RCC 7860 (cell line): Measurements from ENCODE around the gene SLX1A.
A peak's percentile ranks its signal among the peaks of the same experiment; 100 is the strongest.
"Not testable (repeated sequence)": the region's sequence is repeated elsewhere in the genome, so short reads cannot be mapped to it uniquely, and the experiment has no call there.

Experiments
- DNase-seq: peaks from one replicate; pipeline ENCODE4 v3.0.0-alpha.2; 2015; ENCODE audit warnings: low spot score
- FAIRE-seq: peaks from 2 replicates; lab custom pipeline; 2012; peaks lifted over from hg19 to GRCh38; lab: Jason Lieb, UNC

Gene SLX1A

GRCh38 chr16:30193615-30194014 is at the start of gene SLX1A, which contains the start of gene BOLA2B:
TSS of gene SLX1A (plus strand) at chr16:30193875. CDS start at chr16:30194085, 210 bp downstream.
TSS of gene BOLA2B (minus strand) at chr16:30193666. CDS start at chr16:30193595, 71 bp downstream.
- not testable (repeated sequence) for DNase-seq

GRCh38 chr16:30144017-30144416 is 49.7 kb upstream of the SLX1A start:
- FAIRE-seq (no peak), DNase-seq (no peak)

More at GRCh38 chr16:30193615-30194014, at the start of gene SLX1A, which contains the start of gene BOLA2B:
- peak; percentile 92 for FAIRE-seq

DNA sequence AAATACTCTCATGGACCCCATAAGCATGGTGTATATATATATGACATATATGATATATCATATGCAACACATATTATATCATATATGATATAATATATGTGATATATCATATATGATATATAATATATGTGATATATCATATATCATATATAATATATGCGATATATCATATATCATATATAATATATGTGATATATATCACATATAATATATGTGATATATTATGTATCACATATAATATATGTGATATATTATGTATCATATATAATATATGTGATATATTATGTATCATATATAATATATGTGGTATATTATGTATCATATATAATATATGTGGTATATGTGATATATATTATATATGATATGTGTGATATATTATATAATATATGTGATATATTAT is 48.8 kb upstream of the SLX1A start:
- FAIRE-seq, result peak; percentile 79
- DNase-seq, result no peak

DNA sequence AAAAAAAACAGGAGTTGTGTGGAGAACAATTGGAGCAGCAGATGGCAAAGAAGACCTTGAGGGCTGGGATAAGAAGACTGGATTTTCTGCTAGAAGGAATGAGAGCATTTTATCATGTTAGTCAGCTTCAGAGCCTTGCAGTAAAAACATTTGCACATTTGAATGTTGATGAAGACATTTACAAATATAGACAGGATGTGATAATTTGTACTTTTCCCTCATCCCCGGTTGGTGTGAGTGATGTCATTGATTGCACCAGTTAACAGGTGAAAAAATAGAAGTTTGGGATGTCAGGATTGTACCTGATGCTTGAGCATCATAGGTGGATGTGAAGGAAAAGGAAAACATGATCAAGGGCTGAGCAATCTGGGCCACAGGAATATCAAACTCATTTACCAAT is 48.0 kb upstream of the SLX1A start:
- no peak for FAIRE-seq

DNA sequence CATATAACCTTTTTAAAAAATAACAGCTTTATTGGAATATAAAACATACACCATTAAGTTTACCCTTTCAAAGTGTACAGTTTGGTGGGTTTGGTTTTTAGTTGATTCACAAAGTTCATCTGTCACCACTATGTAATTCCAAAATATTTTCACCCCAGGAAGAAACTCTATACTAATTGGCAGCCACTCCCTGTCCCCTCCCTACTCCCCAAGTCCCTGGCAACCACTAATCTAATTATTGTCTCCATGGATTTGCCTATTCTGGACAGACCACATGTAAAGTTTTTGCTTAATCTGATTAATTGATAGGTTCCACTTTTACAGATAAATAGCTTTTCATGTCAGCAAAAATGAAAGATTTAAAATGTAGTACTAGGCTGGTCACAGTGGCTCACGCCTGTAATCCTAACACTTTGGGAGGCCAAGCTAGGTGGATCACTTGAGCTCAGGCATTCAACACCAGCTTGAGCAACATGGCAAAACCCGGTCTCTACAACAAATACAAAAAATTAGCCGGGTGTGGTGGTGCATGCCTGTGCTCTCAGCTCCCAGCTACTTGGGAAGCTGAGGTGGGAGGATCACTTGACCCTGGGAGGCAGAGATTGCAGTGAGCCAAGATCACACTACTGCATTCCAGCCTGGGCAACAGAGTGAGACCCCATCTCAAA is 45.7 kb upstream of the SLX1A start:
- DNase-seq, result no peak
- FAIRE-seq, result no peak

More for the DNA sequence above, 48.0 kb upstream of the SLX1A start:
- no peak for DNase-seq

DNA sequence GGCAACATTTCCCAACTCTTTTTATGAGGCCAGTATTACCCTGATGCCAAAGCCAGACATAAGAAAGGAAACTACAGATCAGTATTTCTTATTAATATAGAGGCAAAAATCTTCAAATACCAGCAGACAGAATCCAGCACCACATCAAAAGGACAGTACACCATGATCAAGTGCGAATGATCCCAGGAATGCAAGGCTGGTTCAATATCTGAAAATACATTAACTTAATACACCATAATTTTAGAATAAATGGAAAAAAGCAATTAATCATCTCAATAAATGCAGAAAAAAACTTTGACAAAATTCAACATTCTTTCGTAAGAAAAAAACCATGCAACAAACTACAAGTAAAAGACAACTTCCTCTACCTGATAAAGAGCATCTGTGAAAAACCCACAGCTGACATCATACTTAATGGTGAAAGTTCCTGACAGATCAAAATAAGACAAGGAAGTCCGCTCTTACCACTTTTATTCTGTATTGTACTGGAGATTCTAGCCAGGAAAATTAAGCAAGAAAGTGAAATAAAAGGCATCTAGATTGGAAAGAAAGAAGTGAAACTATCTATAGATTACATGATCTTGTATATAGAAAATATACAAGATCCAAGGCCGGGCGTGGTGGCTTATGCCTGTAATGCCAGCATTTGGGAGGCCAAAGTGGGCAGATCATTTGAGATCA is 44.3 kb upstream of the SLX1A start:
- no peak for FAIRE-seq
- no peak for DNase-seq

GRCh38 chr16:30151091-30151490 is 42.6 kb upstream of the SLX1A start:
- FAIRE-seq, result no peak
- DNase-seq, result no peak

GRCh38 chr16:30152517-30152916 is 41.2 kb upstream of the SLX1A start:
- DNase-seq (no peak), FAIRE-seq (no peak)

GRCh38 chr16:30155188-30155587 is 38.5 kb upstream of the SLX1A start:
- no peak for FAIRE-seq
- DNase-seq, result no peak

- DNase-seq (no peak), FAIRE-seq (no peak)
Observed at GRCh38 chr16:30157214-30157613, 36.5 kb upstream of the SLX1A start.

DNA sequence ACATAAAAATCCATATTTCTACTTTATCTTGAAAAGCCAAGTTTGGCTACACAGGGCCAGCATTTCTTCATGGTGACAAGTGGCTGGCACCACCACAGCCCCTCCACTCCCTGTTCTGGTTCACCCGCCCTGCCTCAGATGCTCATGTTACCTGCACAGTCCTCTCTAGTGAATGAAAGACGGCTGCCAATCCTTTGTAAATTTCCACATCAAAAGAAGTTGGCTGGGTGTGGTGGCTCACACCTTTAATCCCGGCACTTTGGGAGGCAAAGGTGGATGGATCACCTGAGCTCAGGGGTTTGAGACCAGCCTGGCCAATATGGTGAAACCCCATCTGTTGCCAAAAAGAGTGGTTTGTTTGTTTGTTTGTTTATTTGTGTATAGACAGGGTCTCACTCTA is 30.1 kb upstream of the SLX1A start:
- FAIRE-seq (no peak), DNase-seq (no peak)

DNA sequence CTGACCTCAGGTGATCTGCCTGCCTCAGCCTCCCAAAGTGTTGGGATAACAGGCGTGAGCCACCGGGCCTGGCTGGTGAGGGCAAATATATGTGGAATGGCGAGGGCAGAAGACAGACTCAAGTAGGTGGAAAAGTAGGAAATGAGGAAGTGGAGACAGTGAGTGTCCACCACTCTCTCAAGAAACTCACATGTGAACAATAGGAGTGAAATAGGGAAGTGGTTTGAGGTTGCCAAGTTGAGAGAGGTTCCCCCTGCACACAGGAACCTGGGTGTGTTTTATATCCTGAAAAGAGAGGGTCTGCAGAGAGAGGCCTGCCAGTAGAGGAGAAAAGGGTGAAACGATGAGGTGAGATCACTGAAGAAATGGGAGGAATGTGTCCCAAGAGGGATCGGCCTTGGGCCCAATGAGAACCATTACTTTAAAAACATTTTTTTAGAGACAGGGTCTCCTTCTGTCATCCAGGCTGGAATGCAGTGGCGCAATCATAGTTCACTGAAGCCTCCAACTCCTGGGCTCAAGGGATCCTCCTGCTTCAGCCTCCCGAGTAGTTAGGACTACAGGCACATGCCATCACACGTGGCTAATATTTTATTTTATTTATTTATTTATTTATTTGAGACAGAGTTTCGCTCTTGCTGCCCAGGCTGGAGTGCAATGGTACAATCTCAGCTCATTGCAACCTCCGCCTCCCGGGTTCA is 27.3 kb upstream of the SLX1A start:
- DNase-seq, result no peak

DNA sequence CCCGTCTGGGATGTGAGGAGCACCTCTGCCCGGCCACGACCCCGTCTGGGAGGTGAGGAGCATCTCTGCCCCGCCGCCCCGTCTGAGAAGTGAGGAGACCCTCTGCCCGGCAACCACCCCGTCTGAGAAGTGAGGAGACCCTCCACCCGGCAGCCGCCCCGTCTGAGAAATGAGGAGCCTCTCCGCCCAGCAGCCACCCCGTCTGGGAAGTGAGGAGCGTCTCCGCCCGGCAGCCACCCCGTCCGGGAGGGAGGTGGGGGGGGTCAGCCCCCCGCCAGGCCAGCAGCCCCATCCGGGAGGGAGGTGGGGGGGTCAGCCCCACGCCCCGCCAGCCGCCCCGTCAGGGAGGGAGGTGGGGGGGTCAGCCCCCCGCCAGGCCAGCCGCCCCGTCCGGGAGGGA is 24.9 kb upstream of the SLX1A start:
- FAIRE-seq, DNase-seq: not testable (repeated sequence)

More for the DNA sequence above, 27.3 kb upstream of the SLX1A start:
- FAIRE-seq, result no peak

GRCh38 chr16:30169416-30169815 is 24.3 kb upstream of the SLX1A start:
- not testable (repeated sequence) for FAIRE-seq, DNase-seq

DNA sequence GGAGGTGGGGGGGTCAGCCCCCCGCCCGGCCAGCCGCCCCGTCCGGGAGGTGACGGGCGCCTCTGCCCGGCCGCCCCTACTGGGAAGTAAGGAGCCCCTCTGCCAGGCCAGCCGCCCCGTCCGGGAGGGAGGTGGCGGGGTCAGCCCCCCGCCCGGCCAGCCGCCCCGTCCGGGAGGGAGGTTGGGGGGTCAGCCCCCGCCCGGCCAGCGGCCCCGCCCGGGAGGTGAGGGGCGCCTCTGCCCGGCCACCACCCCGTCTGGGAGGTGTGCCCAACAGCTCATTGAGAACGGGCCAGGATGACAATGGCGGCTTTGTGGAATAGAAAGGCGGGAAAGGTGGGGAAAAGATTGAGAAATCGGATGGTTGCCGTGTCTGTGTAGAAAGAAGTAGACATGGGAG is 23.5 kb upstream of the SLX1A start:
- not testable (repeated sequence) for FAIRE-seq, DNase-seq

DNA sequence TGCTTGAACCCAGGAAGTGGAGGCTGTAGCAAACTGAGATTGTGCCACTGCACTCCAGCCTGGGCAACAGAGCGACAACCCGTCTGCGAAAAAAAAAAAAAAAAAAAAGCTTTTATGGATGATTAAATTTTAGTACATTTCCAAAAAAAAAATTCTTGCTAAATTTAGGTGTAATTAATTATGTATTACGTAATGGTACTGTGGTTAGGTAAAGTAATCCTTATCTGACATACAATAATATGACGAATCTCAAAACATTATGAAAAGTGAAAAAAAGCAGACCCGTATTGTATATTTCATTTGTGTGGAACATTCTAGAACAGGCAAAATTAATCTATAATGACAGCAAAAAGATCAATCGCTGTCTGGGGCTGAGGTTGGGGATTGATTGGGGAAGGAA is 20.6 kb upstream of the SLX1A start:
- FAIRE-seq (no peak), DNase-seq (no peak)

DNA sequence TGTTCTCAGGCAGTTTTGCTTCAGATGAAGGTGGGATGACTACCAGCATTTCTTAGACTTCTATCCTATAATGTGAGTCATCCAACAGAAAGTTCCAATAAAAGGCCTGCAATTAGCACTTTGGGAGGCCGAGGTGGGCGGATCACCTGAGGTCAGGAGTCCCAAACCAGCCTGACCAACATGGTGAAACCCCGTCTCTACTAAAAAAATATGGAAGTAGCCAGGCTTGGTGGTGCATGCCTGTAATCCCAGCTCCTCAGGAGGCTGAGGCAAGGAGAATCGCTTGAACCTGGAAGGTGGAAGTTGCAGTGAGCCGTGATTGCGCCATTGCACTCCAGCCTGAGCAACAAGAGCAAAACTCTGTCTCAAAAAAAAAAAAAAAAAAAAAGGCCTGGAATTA is 16.8 kb upstream of the SLX1A start:
- FAIRE-seq, DNase-seq: not testable (repeated sequence)

DNA sequence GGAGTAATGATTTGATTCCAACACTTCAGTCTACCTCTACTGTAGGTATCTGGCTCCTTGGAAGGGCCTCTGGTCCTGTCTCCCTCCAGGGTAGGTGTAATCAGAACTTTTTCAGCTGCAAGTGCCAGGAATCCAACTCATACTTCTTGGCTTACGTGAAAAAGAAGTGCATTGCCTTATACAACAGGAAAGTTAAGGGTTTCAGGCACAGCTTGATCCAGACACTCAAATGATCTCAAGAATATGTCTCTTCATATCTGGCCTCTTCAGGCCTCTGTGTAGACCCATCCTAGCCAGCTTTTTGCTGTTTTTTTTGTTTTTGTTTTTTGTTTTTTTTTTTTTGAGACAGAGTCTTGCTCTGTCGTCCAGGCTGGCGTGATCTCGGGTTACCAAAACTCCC is 14.5 kb upstream of the SLX1A start:
- DNase-seq (no peak), FAIRE-seq (no peak)

DNA sequence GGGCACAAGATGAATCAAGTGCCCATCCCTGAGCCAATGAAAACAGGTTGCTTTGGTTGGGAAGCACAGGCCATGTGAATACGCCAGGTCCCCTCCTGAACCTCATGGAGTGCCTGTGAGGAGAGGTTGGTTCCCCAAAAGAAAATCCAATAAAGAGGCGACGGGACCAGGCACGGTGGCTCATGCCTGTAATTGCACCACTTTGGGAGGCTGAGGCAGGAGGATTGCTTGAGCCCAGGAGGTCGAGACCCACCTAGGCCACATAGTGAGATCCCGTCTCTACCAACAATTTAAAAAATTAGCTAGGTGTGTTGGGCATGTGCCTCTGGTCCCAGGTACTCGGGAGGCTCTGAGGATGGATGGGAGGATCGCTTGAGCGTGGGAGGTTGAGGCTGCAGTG is 13.7 kb upstream of the SLX1A start:
- FAIRE-seq (no peak), DNase-seq (no peak)

GRCh38 chr16:30180741-30181140 is 12.9 kb upstream of the SLX1A start:
- no peak for DNase-seq
- no peak for FAIRE-seq

- DNase-seq, result peak; percentile 16
- no peak for FAIRE-seq
Observed at GRCh38 chr16:30183233-30184095, 10.2 kb upstream of the SLX1A start, which contains the start of gene CORO1A. TSS of gene CORO1A (plus strand) at chr16:30183602. CDS start at chr16:30185210, 1,608 bp downstream.
